A549 (cell line): ENCODE results near the gene PPIE. TPM values are rescaled to one million over a fixed set of nuclear protein-coding genes. Genes with fewer than 3 reads are reported as not detected.
"Not testable (repeated sequence)": the region's sequence is repeated elsewhere in the genome, so short reads cannot be mapped to it uniquely, and the experiment has no call there.

Experiments used
- ATAC-seq, 2 experiments: fragments of 200-7000 bp in 1 of 2; fragments of >200 bp in 1 of 2; cut with Nextera tagmentation in 1 of 2; cut with Tn5 transposase in 1 of 2; 3 replicates each; pipeline versions ENCODE4 v1.8.0 to v1.9.1; 2018 to 2020; ENCODE audit warnings: mild to moderate bottlenecking in 1 of 2, moderate library complexity in 1 of 2
- CTCF ChIA-PET: fragments of 300-600 bp; sonication (Branson Sonifier 250); formaldehyde crosslinking; extraction: SDS; loops from one replicate; lab custom pipeline; 2021; ENCODE audit warnings: antibody characterized with exemption, inconsistent platforms; lab: Yijun Ruan, JAX
- POLR2A ChIA-PET: fragments of 350-600 bp; formaldehyde crosslinking; extraction: SDS; loops from one replicate; lab custom pipeline; 2021; ENCODE audit warnings: antibody characterized with exemption, inconsistent platforms; lab: Yijun Ruan, JAX
- DNase-seq, 2 experiments: peaks; one replicate each; pipeline versions ENCODE4 v3.0.0 to v3.0.0-alpha.2; 2011 to 2016; ENCODE audit warnings: low read depth in 1 of 2, low spot score in 1 of 2
- FAIRE-seq: peaks from 2 replicates; lab custom pipeline; 2011; peaks lifted over from hg19 to GRCh38; lab: Jason Lieb, UNC
- H3K27ac ChIP-seq, 2 experiments: fragments of >200 bp; sonication (Bioruptor Twin); formaldehyde crosslinking; 3 replicates each; pipeline ENCODE4 v1.5.1; 2016 to 2017
- H3K4me1 ChIP-seq: fragments of >200 bp; sonication (Bioruptor Twin); formaldehyde crosslinking; 3 replicates; pipeline ENCODE4 v1.6.1; 2016
- H3K4me2 ChIP-seq: fragments of >200 bp; sonication (Bioruptor Twin); formaldehyde crosslinking; 3 replicates; pipeline ENCODE4 v1.6.1; 2016
- H3K4me3 ChIP-seq: fragments of >200 bp; sonication (Bioruptor Twin); formaldehyde crosslinking; 3 replicates; pipeline ENCODE4 v1.5.1; 2016
- H3K9me3 ChIP-seq: fragments of >200 bp; sonication (Bioruptor Twin); formaldehyde crosslinking; 3 replicates; pipeline ENCODE4 v1.6.1; 2016
- CBX8 ChIP-seq: fragments of 200-600 bp; sonication (generic); IDR thresholded peaks from 2 replicates; pipeline ENCODE4 v1.6.1; 2016
- CHD4 ChIP-seq: fragments of 200-600 bp; sonication (generic); IDR thresholded peaks from 2 replicates; pipeline ENCODE4 v1.6.1; 2016; ENCODE audit warnings: antibody characterized with exemption, mild to moderate bottlenecking, borderline replicate concordance
- CTCF ChIP-seq: fragments of >200 bp; sonication (Bioruptor Twin); formaldehyde crosslinking; IDR thresholded peaks from 3 replicates; pipeline ENCODE4 v1.5.1; 2016
- ELK1 ChIP-seq: fragments of 150-350 bp; IDR thresholded peaks from 2 replicates; pipeline ENCODE4 v1.6.1; 2014; ENCODE audit warnings: low read depth, mild to moderate bottlenecking, low read length
- EP300 ChIP-seq, 2 experiments: fragments of >200 bp; sonication (Bioruptor Twin); formaldehyde crosslinking; IDR thresholded peaks; 2 replicates in 1 of 2; 3 replicates in 1 of 2; pipeline ENCODE4 v1.6.1; 2016 to 2017
- ESRRA ChIP-seq: fragments of 150-350 bp; IDR thresholded peaks from 2 replicates; pipeline ENCODE4 v1.6.1; 2014; ENCODE audit warnings: mild to moderate bottlenecking, low read length, borderline replicate concordance
- GATA3 ChIP-seq: IDR thresholded peaks from 2 replicates; pipeline ENCODE4 v1.6.1; 2012; ENCODE audit warnings: borderline replicate concordance
- HDAC2 ChIP-seq: fragments of 200-600 bp; sonication (generic); IDR thresholded peaks from 2 replicates; pipeline ENCODE4 v1.6.1; 2016
- HOXA7 ChIP-seq: fragments of 250-450 bp; sonication (Bioruptor Pico); IDR thresholded peaks from 2 replicates; pipeline ENCODE4 v1.5.0; 2020; ENCODE audit warnings: mild to moderate bottlenecking, moderate library complexity
- KDM5A ChIP-seq: fragments of 200-600 bp; sonication (generic); IDR thresholded peaks from 2 replicates; pipeline ENCODE4 v1.6.1; 2016; ENCODE audit warnings: antibody characterized with exemption, mild to moderate bottlenecking
- MAFK ChIP-seq: fragments of 450-650 bp; IDR thresholded peaks from 2 replicates; pipeline ENCODE4 v1.6.1; 2014; ENCODE audit not compliant: partially characterized antibody
- MAZ ChIP-seq: fragments of 150-350 bp; IDR thresholded peaks from 2 replicates; pipeline ENCODE4 v1.6.1; 2014; ENCODE audit warnings: antibody characterized with exemption, low read depth, low read length, borderline replicate concordance
- NR3C1 ChIP-seq: fragments of >200 bp; sonication (Bioruptor Twin); formaldehyde crosslinking; IDR thresholded peaks from 3 replicates; pipeline ENCODE4 v1.6.1; 2017
- PBX3 ChIP-seq: IDR thresholded peaks from 2 replicates; pipeline ENCODE4 v1.6.1; 2012
- PHF8 ChIP-seq: fragments of 200-600 bp; sonication (generic); IDR thresholded peaks from 2 replicates; pipeline ENCODE4 v1.6.1; 2016; ENCODE audit warnings: low read depth, mild to moderate bottlenecking, antibody characterized with exemption, moderate library complexity, borderline replicate concordance
- POLR2A ChIP-seq: IDR thresholded peaks from 2 replicates; pipeline ENCODE4 v1.6.1; 2012; ENCODE audit warnings: mild to moderate bottlenecking, low read length
- RAD21 ChIP-seq, 2 experiments: fragments of >200 bp in 1 of 2; sonication (Bioruptor Twin) in 1 of 2; formaldehyde crosslinking in 1 of 2; IDR thresholded peaks in 1 of 2; conservative IDR thresholded peaks in 1 of 2; 2 replicates in 1 of 2; 3 replicates in 1 of 2; pipeline ENCODE4 v1.6.1; 2012 to 2018; ENCODE audit warnings: inconsistent platforms in 1 of 2
- RFX5 ChIP-seq: fragments of 450-650 bp; IDR thresholded peaks from 2 replicates; pipeline ENCODE4 v1.7.1; 2014; ENCODE audit warnings: antibody characterized with exemption, mild to moderate bottlenecking, moderate library complexity
- SMC3 ChIP-seq: fragments of >200 bp; sonication (Bioruptor Twin); formaldehyde crosslinking; IDR thresholded peaks from 3 replicates; pipeline ENCODE4 v1.6.1; 2018; ENCODE audit warnings: inconsistent platforms
- SREBF2 ChIP-seq: fragments of 450-650 bp; IDR thresholded peaks from 2 replicates; pipeline ENCODE4 v1.6.1; 2014; ENCODE audit warnings: mild to moderate bottlenecking, moderate library complexity
- TP53 ChIP-seq: fragments of 250-450 bp; sonication (Bioruptor Pico); IDR thresholded peaks from 2 replicates; pipeline ENCODE4 v1.5.0; 2021; ENCODE audit warnings: mild to moderate bottlenecking, moderate library complexity
- ZC3H11A ChIP-seq: fragments of 450-650 bp; IDR thresholded peaks from 2 replicates; pipeline ENCODE4 v1.6.1; 2014; ENCODE audit warnings: antibody characterized with exemption, mild to moderate bottlenecking
- ZNF302 ChIP-seq: fragments of 250-450 bp; sonication (Bioruptor Pico); IDR thresholded peaks from 2 replicates; pipeline ENCODE4 v1.9.0; 2021; ENCODE audit warnings: inconsistent platforms, mild to moderate bottlenecking, moderate library complexity
- ZSCAN20 ChIP-seq: fragments of 250-450 bp; sonication (Bioruptor Pico); IDR thresholded peaks from 2 replicates; pipeline ENCODE4 v1.8.0; 2022; ENCODE audit warnings: mild to moderate bottlenecking, moderate library complexity
- WGBS: methylation state at CpG from one replicate; pipeline ENCODE4 v1.1.6; 2017; ENCODE audit errors: missing lambda C conversion rate; 5-methylcytosine and 5-hydroxymethylcytosine counted together
- polyA plus RNA-seq, 4 experiments: library from polyadenylated mRNA; depleted of rRNA in 3 of 4; stranded (reverse); fragments of >200 nt; fragmentation: RNase III in 1 of 4; extraction: RNeasy Plus Mini Kit Qiagen cat#74134 plus additional on column Dnase treatment in 1 of 4; gene quantifications; 2 replicates in 3 of 4; 3 replicates in 1 of 4; pipeline ENCODE4 v1.2.3, GENCODE V29; 2011 to 2017
- TF ChIP-seq, protein P1 (sequence below): IDR thresholded peaks from 2 replicates; pipeline ENCODE4 v1.6.1; 2012; ENCODE audit warnings: low read depth, borderline replicate concordance

The PPIE gene
- polyA plus RNA-seq, 2 of the 4 experiments (the other 2 are of a cell fraction) = 46.6 to 75.6 TPM

DNA sequence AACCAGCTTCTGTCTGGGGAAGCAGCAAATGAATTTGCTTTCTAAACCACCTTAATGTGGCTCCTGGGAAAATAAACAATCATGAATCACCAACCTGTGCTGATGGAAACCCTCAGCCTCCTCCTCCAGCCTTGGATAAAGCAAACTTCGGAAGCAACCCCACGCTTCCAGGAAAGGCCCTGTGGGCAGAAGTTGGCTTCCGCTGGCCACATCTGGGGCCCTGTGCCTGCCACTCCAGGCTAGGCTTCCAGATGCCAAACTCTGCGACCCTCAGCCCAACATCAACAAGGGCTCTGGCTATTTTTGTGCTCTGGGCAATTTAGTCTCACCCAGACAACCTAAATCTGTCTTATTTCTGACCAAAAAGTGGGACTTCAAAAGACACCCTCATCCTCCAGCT is 38.6 kb downstream of the PPIE start:
- Histone ChIP-seq H3K9me3 (no peaks in the 10 kb centered on the region), H3K4me1 (no peaks in the 10 kb centered on the region), H3K4me3 (no peak overlapping the region), H3K27ac (no peak overlapping the region), H3K4me2 (no peak overlapping the region)
- TF ChIP-seq TP53 (no peak), RFX5 (no peak), HOXA7 (CRISPR knock-in tag) (no peak), CBX8 (no peak), GATA3 (no peak), RAD21 (conservative IDR thresholded peaks at IDR 0.05 in 1 of 2, IDR thresholded peaks at IDR 0.05 in 1 of 2) (no peak), ZC3H11A (no peak), SMC3 (no peak), KDM5A (no peak), EP300 (IDR thresholded peaks at IDR 0.05) (no peak), ZNF302 (CRISPR knock-in tag) (no peak), CHD4 (no peak)
- TF ChIP-seq, protein P1, sequence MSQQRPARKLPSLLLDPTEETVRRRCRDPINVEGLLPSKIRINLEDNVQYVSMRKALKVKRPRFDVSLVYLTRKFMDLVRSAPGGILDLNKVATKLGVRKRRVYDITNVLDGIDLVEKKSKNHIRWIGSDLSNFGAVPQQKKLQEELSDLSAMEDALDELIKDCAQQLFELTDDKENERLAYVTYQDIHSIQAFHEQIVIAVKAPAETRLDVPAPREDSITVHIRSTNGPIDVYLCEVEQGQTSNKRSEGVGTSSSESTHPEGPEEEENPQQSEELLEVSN = no peak
- WGBS = 67% methylated on average over 4 of the region's 4 CpGs
- ChIA-PET POLR2A (no interaction called here), CTCF (no interaction called here)
- ATAC-seq = no peak
- FAIRE-seq = no peak
- DNase-seq = no peak

- FAIRE-seq, H3K4me3 ChIP-seq, POLR2A ChIA-PET, H3K4me1 ChIP-seq, CTCF ChIA-PET, H3K27ac ChIP-seq, ATAC-seq, H3K9me3 ChIP-seq, H3K4me2 ChIP-seq, DNase-seq: not testable (repeated sequence)
- WGBS = no CpG with 5 or more reads among the region's 17 CpGs
These were observed 39.2 kb downstream of the PPIE start for GRCh38 chr1:39777896-39778295.

DNA sequence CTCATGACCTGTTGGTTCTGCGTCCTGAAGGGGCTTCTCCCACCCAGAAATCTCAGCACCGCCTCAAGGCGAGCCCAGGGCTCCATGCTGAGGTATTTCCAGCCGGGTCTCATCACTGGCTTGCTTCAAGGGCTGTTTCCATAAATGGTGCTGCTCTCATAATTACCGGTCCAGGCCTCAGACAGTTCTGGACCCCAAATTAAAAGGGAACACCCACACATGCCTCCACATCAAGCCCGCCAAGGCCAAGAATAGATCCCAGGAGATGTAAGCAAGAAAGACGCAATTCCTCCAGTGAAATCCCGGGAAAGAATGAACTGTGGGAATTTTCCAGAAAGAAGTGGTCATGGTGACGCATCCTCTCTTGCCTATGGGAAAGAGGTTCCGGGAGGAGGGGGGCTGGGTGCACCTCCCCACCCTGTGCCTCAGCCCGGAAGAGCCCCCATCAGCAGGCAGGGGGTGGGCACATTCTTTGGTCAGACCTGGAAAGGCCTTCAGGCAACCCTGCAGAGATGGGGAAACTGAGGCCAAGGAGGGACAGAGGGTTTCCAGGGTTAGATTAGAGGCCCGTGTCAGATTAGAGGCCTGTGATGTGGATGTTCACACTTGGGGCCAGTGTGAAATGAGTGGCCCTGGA is 39.9 kb downstream of the PPIE start:
- DNase-seq, POLR2A ChIA-PET, CTCF ChIA-PET, H3K4me2 ChIP-seq, H3K9me3 ChIP-seq, H3K4me3 ChIP-seq, FAIRE-seq, H3K4me1 ChIP-seq, H3K27ac ChIP-seq, ATAC-seq: not testable (repeated sequence)
- WGBS = 91% methylated on average over 6 of the region's 12 CpGs

DNA sequence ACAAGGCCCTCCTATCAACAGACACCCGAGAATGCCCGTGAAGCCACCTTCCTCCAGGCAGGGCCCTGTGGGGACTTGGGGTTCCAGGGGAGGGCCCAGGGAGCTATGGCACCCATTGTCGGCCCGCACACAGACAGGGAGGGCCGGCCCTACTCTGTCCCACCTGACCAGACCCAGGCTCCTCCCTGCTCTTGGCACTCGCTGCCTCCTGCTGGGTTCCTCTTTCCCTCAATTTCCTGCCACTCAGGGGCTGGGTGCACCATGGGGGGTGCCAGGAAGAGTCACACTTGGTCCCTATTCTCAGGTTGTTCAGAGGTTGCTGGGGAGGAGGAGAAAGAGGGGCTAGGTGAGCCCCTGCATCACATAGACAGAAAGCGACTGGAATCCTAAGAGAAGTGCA is 40.5 kb downstream of the PPIE start:
- ATAC-seq (no peak), FAIRE-seq (no peak), DNase-seq (no peak)
- no peaks in the 10 kb centered on the region for H3K9me3 ChIP-seq
- H3K4me3 ChIP-seq = no peak overlapping the region
- no peaks in the 10 kb centered on the region for H3K4me1 ChIP-seq
- no peak overlapping the region for H3K27ac ChIP-seq
- TF ChIP-seq ELK1 (no peak), TP53 (no peak), POLR2A (no peak), SREBF2 (no peak), MAZ (no peak), ESRRA (no peak), HDAC2 (no peak), PHF8 (no peak), ZNF302 (CRISPR knock-in tag) (no peak), PBX3 (no peak), ZSCAN20 (CRISPR knock-in tag) (no peak), MAFK (no peak), CTCF (no peak), NR3C1 (no peak)
- WGBS = 95% methylated on average over 2 of the region's 7 CpGs
- ChIA-PET POLR2A (no interaction called here), CTCF (no interaction called here)
- no peak overlapping the region for H3K4me2 ChIP-seq
